Upper lobe of left lung (tissue), 6 donors: ENCODE measurements around the gene TMEM225B. TPM values are rescaled to one million over a fixed set of nuclear protein-coding genes. Genes with fewer than 3 reads are reported as not detected.

Experiments used
- ATAC-seq, 2 donors: fragments of 200-7000 bp; cut with Tn5 transposase; one replicate each; pipeline ENCODE4 v1.9.1; 2022; ENCODE audit warnings: mild to moderate bottlenecking in 2 of 2, moderate library complexity in 2 of 2; ENCODE audit not compliant: low FRiP score in 2 of 2
- DNase-seq, 2 donors: peaks; one replicate each; pipeline ENCODE4 v3.0.0-alpha.2; 2019 to 2020
- H3K27ac ChIP-seq, 4 donors: fragments of 200-600 bp; sonication (generic); one replicate each; pipeline ENCODE4 v1.5.1; 2016 to 2019
- H3K27me3 ChIP-seq, 4 donors: fragments of 200-600 bp; sonication (generic); one replicate each; pipeline ENCODE4 v1.5.1; 2017 to 2019
- H3K36me3 ChIP-seq, 4 donors: fragments of 200-600 bp; sonication (generic); one replicate each; pipeline ENCODE4 v1.5.1; 2016 to 2019
- H3K4me1 ChIP-seq, 4 donors: fragments of 200-600 bp; sonication (generic); one replicate each; pipeline ENCODE4 v1.5.1; 2018 to 2019
- H3K4me3 ChIP-seq, 4 donors: fragments of 200-600 bp; sonication (generic); one replicate each; pipeline ENCODE4 v1.5.1; 2017 to 2019; ENCODE audit warnings: mild to moderate bottlenecking in 2 of 4, moderate library complexity in 1 of 4
- H3K9me3 ChIP-seq, 4 donors: fragments of 200-600 bp; sonication (generic); one replicate each; pipeline ENCODE4 v1.5.1; 2018 to 2019
- CTCF ChIP-seq, 6 experiments: fragments of 450-650 bp in 4 of 6; fragments of 200-600 bp in 2 of 6; sonication (generic) in 2 of 6; IDR thresholded peaks; one replicate each; pipeline ENCODE4 v1.5.1; 2016 to 2019; ENCODE audit warnings: antibody characterized with exemption in 6 of 6
- EP300 ChIP-seq, 4 donors: sonication (generic); formaldehyde crosslinking; IDR thresholded peaks; one replicate each; pipeline ENCODE4 v1.5.1; 2017; ENCODE audit warnings: antibody characterized with exemption in 4 of 4, control low read depth in 2 of 4
- POLR2A ChIP-seq, 4 donors: fragments of 450-650 bp; IDR thresholded peaks; one replicate each; pipeline ENCODE4 v1.5.1; 2016 to 2017; ENCODE audit warnings: antibody characterized with exemption in 4 of 4, mild to moderate bottlenecking in 2 of 4
- POLR2AphosphoS5 ChIP-seq, 2 donors: sonication (generic); formaldehyde crosslinking; IDR thresholded peaks; one replicate each; pipeline ENCODE4 v1.5.1; 2017; ENCODE audit warnings: antibody characterized with exemption in 2 of 2
- WGBS, 2 donors: methylation state at CpG; one replicate each; pipeline ENCODE4 v1.1.5; 2017 to 2018; 5-methylcytosine and 5-hydroxymethylcytosine counted together
- total RNA-seq, 6 donors: library from RNA; depleted of rRNA in 4 of 6; stranded (reverse); fragments of >200 nt in 4 of 6; gene quantifications; one replicate each; pipeline versions ENCODE4 v1.1.0 to v1.2.1, GENCODE V29; 2016 to 2021
- donor health status: DM: no; HTN: no; CAD: no; lungs with moderate emphysema.
- donor health status: DM: no; HTN: yes; CAD: no; lungs with severe emphysema.

Gene TMEM225B
- total RNA-seq, 6 donors from 2014 or later: 0.59 to 3.1 (median 0.91) TPM; not detected in 1

- DNase-seq (no peak), ATAC-seq (peak in 1 of 2 donors; percentile 24)
- Histone ChIP-seq H3K27ac (peak overlapping the region in 3 of 4 donors; percentile 8 to 57 (median 36)), H3K4me3 (no peak overlapping the region), H3K9me3 (no peaks in the 10 kb centered on the region), H3K4me1 (peaks cover 0 to 16% (median 7%) of the 10 kb centered on the region in 4 donors), H3K27me3 (no peaks in the 10 kb centered on the region), H3K36me3 (peaks cover 49 to 100% (median 96%) of the 10 kb centered on the region in 4 donors)
- TF ChIP-seq CTCF (IDR thresholded peaks at IDR 0.05) (no peak), POLR2AphosphoS5 (IDR thresholded peaks at IDR 0.05) (no peak), EP300 (IDR thresholded peaks at IDR 0.05) (no peak), POLR2A (IDR thresholded peaks at IDR 0.05) (no peak)
- 91% methylated on average over 9 of the region's 9 CpGs for WGBS, 2 donors
Measured at GRCh38 chr7:99623702-99624447, 25.8 kb downstream of the TMEM225B start.

- TF ChIP-seq POLR2A (IDR thresholded peaks at IDR 0.05): no peak
- TF ChIP-seq POLR2AphosphoS5 (IDR thresholded peaks at IDR 0.05): peak in 1 of 2 donors; percentile 14
- TF ChIP-seq EP300 (IDR thresholded peaks at IDR 0.05): no peak
- TF ChIP-seq CTCF (IDR thresholded peaks at IDR 0.05): no peak
- Histone ChIP-seq H3K27me3 (no peaks in the 10 kb centered on the region), H3K4me1 (peaks cover 0 to 16% (median 7%) of the 10 kb centered on the region in 4 donors), H3K9me3 (no peaks in the 10 kb centered on the region), H3K4me3 (no peak overlapping the region), H3K36me3 (peaks cover 51 to 100% (median 96%) of the 10 kb centered on the region in 4 donors), H3K27ac (peak overlapping the region in 3 of 4 donors; percentile 29 to 57 (median 36))
- peak; percentile 8 to 15 for ATAC-seq
- WGBS, 2 donors: 82 to 91% methylated on average over 16 of the region's 16 CpGs
- peak in 1 of 2 donors; percentile 48 for DNase-seq
Measured at GRCh38 chr7:99624484-99624883, 26.4 kb downstream of the TMEM225B start.

- WGBS, 2 donors: 87 to 91% methylated on average over 5 of the region's 5 CpGs
- no peak overlapping the region for H3K4me3 ChIP-seq
- no peak overlapping the region for H3K27ac ChIP-seq
- TF ChIP-seq EP300 (IDR thresholded peaks at IDR 0.05) (no peak), POLR2A (IDR thresholded peaks at IDR 0.05) (no peak), POLR2AphosphoS5 (IDR thresholded peaks at IDR 0.05) (no peak), CTCF (IDR thresholded peaks at IDR 0.05) (no peak)
- ATAC-seq (no peak), DNase-seq (no peak)
- peaks cover 0 to 16% (median 7%) of the 10 kb centered on the region in 4 donors for H3K4me1 ChIP-seq
- no peaks in the 10 kb centered on the region for H3K9me3 ChIP-seq
- H3K27me3 ChIP-seq: no peaks in the 10 kb centered on the region
- H3K36me3 ChIP-seq: peaks cover 53 to 100% (median 96%) of the 10 kb centered on the region in 4 donors
Measured at GRCh38 chr7:99625321-99625720, 27.3 kb downstream of the TMEM225B start.

GRCh38 chr7:99625961-99626360, 27.9 kb downstream of the TMEM225B start:
- peaks cover 59 to 100% (median 95%) of the 10 kb centered on the region in 4 donors for H3K36me3 ChIP-seq
- no peaks in the 10 kb centered on the region for H3K27me3 ChIP-seq
- TF ChIP-seq CTCF (IDR thresholded peaks at IDR 0.05) (no peak), POLR2AphosphoS5 (IDR thresholded peaks at IDR 0.05) (no peak), POLR2A (IDR thresholded peaks at IDR 0.05) (no peak), EP300 (IDR thresholded peaks at IDR 0.05) (no peak)
- 87 to 91% methylated on average over 4 of the region's 4 CpGs for WGBS, 2 donors
- no peaks in the 10 kb centered on the region for H3K9me3 ChIP-seq
- H3K4me3 ChIP-seq: no peak overlapping the region
- H3K4me1 ChIP-seq: peaks cover 0 to 16% (median 7%) of the 10 kb centered on the region in 4 donors
- no peak for DNase-seq
- H3K27ac ChIP-seq: no peak overlapping the region
- no peak for ATAC-seq
